Measurements from ENCODE around the gene DNAAF3.

Gene DNAAF3

DNA sequence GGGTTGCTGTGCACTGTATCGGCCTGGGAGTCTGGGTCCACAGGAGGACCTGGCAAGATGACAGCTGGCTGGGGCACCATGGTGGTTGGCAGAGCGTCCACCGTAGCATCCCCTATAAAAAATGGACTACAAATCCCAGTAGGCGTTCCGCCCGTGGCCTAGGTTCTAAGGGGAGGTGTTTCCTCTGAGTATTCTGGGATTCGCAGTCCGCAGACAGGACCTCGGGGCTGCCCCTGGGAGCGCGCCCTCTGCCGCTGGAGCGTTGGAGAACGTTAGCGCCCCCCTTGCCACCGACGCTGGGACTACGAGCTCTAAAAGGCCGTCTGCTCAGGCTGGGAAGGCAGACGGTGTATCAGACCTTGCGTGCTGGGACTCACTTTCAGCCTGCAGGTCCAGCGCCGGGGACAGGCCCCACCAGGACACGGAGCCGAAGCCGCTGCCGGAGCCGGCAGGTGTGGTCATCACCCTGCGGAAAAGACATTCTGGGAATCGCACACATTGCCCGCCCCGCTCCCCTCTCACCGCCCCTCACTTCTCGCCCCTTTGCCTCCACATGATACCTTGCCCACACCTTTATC lies 372 bp downstream of the DNAAF3 start:
- TF ChIP-seq GATA3 (IDR thresholded peaks at IDR 0.05; ENCODE audit: low read depth, low read length), result no peak
- TF ChIP-seq GATA2 (IDR thresholded peaks at IDR 0.05; ENCODE audit: low read depth, low read length), result no peak

DNA sequence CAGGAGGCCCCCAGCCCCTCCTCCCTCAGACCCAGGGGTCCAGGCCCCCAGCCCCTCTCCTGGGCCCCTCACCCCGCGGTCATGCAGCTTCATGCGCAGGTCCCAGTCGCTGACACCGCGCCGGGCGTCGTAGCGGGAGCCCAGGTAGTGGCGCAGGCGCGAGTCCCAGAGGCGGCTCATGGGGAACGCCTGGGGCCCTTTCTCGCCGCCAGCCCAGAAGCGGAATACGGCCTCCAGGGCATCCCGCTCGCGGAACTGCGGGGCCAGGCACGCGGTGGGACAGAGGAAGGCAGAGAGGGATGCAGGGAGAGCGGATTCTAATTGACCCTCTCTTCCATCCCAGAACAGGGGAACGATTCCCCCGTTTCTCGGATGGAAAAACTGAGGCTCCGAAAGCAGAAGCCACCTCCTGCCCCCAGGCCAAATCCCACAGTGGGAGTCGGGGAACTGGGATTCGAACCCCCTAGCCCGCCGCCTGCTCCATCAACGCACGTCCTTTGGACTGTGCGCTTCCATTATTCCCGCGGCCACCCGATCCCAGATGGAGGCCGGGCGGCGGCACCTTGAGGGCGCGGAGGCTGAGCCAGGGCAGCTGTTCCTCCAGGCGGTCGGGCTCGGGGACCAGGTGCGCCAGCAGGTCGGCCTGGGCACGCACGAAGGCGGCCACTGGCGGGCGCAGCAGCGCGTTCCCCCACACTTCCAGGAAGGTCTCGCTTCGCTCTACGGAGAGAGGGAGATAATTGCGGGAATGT lies 4.7 kb downstream of the DNAAF3 start:
- TF ChIP-seq GATA3 (IDR thresholded peaks at IDR 0.05; ENCODE audit: low read depth, low read length) (no peak), GATA2 (IDR thresholded peaks at IDR 0.05; ENCODE audit: low read depth, low read length) (no peak)

DNA sequence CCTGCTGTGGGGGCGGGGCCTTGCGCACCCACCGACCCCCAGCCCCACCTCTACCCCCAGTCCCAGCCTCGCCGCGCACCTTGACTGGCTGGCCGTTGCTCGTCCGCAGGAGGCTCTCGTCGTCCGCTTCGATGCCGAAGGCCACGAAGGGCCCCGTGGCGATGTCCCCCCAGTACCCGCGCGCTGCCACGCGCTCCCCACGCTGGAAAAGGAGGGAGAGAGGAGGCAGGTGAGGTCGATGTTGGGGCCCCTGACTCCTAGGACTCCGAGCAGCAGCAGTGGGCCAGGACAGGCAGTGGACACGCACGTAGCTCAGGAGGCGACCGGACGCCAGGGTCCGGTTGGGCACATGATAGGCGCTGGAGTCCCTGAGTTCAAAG lies 5.4 kb downstream of the DNAAF3 start:
- TF ChIP-seq GATA3 (IDR thresholded peaks at IDR 0.05; ENCODE audit: low read depth, low read length) (no peak), GATA2 (IDR thresholded peaks at IDR 0.05; ENCODE audit: low read depth, low read length) (no peak)

DNA sequence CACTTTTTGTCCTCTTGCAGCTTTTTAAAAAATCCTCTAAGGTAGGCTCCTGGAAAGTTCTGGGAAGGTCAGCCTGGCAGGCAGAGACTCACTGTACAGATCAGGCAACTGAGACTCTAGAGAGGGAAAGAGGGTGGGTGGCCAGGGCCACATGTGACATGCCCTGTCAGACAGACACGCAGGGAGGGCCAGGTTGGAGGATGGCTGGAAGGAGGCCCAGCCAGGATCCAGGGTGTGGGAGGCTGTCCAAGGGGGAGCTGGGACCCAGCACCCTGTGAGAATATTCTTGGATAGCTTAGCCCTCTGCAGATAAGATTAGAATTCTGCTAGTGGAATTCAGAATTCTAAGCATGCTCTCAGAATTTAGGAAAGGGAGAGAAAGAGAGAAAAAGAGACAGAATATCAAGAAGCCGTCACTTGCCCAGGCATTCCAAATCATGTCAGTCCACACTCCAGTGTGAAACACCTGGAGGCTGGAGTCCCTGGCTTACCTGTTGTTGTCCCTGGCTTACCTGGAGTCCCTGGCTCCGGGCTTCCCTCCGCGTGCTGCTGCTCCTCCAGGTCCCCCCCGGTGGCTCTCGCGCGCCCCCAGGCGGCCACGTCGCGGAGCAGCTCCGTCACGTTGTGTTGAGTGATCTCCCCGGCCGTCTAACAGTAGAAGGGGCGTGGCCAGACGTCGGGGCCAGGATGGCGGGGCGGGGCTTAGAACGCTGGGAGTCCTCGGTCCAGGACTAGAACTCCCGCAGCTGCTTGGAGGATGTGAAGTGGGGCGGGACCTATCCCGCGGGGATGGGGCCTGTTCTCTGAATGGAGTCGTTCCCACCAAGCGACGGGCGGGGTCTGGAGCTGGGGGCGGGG lies 6.1 kb downstream of the DNAAF3 start:
- TF ChIP-seq GATA3 (IDR thresholded peaks at IDR 0.05; ENCODE audit: low read depth, low read length) (no peak), GATA2 (IDR thresholded peaks at IDR 0.05; ENCODE audit: low read depth, low read length) (no peak)

DNA sequence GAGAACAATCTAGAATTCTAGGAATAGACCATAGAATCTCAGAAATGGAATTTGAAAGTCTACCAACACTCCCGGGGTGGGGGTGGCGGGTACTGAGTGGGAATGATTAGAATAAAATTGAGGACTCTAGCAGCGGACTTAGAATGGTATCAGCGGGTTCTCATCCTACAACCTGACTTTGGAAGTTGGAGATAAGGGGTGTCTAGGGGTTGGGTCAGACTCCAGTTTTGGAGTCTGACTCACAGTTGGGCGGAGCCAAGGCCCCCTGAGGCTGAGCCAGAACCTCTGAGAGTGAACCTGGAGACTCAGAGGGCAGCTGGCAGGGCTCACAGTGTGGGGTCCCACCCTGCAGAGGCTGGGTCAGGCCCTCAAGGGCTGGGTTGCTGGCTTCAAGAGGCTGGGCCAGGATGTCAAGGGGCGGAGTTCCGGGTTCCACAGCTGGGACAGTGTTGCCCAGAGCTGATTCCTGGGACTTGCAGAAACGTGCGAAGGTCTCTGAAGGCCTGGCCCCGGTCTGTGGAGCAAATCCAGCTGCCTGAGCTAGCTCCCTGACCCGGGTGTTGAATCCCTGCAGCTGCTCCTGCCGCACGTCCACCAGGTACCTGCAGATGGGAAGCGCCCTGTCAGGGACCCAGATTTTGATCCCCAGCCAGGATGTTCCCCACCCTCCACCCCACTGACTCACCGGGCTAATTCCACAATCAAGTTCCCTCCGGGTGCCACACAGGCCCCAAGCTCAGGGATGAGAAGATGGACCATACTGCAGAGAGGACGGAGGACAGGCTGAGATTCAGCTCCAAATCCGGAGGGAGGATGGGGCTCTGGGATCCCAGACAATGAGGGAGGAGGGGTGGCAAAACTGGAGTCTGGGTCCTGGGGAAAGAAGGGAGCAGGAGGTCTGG lies 7.3 kb downstream of the DNAAF3 start:
- TF ChIP-seq GATA2 (IDR thresholded peaks at IDR 0.05; ENCODE audit: low read depth, low read length) (no peak), GATA3 (IDR thresholded peaks at IDR 0.05; ENCODE audit: low read depth, low read length) (no peak)

DNA sequence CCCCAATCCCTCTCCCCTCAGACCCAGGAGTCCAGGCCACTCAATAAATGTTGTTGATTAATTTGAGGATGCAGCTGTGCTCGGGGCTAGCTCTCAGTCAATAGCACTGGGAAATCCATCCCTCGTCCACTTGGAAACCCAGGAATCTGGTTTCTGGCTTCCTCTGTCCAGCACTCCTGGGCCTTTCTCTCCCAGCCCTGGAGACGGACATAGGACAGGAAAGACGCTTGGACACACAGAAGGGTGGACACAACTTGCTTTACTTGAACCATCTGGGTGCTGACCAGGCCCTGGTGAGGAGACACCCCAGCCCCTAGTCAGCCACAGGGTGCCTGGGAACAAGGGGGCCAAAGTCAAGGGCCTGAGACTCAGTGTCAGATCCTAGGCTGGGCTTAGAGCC lies 8.0 kb downstream of the DNAAF3 start:
- TF ChIP-seq GATA2 (IDR thresholded peaks at IDR 0.05; ENCODE audit: low read depth, low read length), result no peak
- TF ChIP-seq GATA3 (IDR thresholded peaks at IDR 0.05; ENCODE audit: low read depth, low read length), result no peak

DNA sequence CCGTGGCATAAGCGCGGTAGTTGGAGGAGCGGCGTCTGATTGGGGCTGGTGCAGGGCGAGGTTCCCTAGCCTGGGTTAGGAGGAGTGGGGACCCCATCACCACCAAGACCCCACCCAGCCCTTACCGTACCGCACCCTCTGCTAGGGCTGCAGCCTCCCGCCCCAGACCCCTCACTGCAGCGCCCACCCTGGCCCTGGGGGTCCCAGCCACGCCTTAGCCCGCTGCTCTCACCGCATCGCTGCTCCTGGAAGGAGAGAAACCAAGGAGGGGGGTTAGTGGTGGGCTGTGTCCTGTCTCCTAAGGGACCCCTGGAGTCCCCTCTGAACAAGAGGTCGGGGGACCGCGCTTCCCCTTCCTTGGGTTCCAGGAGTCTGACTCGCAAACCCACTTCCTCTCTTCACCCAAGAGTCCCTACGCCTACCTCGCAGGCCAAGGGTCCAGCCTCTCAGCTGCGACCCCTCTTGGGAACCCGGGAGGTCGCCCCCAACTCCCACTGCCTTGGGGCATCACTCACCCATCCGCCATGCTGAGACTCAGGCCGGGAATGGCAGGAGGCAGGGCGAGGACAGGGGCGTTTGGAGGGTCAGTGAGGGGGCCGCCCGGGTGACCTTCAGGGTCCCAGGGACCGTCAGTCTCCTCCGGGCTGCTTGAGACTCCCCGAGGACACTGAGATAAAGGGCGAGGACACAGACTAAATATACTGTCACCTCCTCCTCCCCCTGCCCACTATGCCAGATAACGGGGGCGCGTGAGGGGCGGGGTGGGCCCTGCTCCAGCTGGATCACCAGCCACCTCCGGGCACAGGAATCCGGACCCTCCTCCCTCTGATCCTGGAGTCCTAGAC lies 9.1 kb downstream of the DNAAF3 start, which contains the start of gene TNNI3:
TNNI3 (minus strand) TSS at position 669 of the 845 bp plus-strand sequence; CDS start at position 526, 143 bp downstream.
- TF ChIP-seq GATA2 (IDR thresholded peaks at IDR 0.05; ENCODE audit: low read depth, low read length), result no peak
- TF ChIP-seq GATA3 (IDR thresholded peaks at IDR 0.05; ENCODE audit: low read depth, low read length), result no peak

DNA sequence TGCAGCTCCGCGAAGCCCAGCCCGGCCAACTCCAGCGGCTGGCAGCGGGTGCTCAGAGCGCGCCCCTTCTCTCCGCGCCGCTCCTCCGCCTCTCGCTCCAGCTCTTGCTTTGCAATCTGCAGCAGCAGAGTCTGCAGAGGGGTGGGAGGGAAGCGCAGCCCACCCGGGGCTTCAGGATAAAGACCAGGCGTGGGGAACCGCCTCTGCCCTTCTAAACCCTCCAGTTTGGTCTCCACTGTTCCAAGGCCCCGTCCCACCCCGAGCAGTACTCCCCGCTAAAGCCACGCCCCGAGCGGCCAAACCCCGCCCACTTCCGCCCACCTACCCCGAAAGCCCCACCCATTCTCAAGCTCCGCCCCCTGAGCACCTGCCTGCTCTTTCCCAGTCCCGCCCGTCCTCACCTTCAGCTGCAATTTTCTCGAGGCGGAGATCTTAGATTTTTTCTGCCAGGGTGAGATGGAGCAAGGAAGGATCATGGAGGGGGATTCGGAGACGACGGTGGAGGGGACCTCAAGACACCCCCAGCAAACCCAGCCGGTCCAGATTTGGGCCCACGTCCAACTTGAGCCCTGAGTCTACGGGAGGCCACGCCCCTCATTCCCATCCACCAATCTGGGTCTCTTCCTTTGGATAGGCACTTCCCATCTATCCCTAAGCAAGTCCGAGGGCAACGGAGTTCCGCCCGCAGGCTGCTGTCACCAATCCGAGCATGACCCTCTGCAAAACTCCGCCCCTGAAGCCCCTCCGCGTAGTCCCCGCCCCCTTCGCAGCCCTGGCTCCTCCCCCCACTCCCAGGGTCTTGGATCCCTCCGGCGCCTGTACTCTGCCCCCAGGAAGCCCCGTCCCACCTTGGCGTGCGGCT lies 10.0 kb downstream of the DNAAF3 start:
- no peak for TF ChIP-seq GATA3 (IDR thresholded peaks at IDR 0.05; ENCODE audit: low read depth, low read length)
- TF ChIP-seq GATA2 (IDR thresholded peaks at IDR 0.05; ENCODE audit: low read depth, low read length), result no peak

DNA sequence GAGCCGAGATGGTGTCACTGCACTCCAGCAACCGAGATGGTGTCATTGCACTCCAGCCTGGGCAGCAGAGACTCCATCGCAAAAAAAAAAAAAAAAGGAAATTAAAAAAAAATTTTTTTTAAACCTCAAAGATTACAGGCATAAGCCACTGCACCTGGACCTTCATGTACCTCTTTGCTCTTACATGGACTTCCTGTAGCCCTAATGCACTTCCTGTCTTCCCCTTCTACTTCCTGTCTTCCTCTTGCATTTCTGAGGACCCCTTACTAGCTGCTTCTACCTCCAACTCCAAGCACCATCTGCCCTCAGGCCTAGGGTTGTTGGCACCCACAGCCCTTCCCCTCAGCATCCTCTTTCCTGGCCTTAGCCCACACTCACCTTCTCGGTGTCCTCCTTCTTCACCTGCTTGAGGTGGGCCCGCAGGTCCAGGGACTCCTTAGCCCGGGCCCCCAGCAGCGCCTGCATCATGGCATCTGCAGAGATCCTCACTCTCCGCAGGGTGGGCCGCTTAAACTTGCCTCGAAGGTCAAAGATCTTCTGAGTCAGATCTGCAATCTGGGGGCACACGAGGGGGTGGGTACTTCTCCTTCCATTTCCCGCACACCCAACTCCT lies 12.7 kb downstream of the DNAAF3 start:
- TF ChIP-seq GATA2 (IDR thresholded peaks at IDR 0.05; ENCODE audit: low read depth, low read length), result no peak
- TF ChIP-seq GATA3 (IDR thresholded peaks at IDR 0.05; ENCODE audit: low read depth, low read length), result no peak

DNA sequence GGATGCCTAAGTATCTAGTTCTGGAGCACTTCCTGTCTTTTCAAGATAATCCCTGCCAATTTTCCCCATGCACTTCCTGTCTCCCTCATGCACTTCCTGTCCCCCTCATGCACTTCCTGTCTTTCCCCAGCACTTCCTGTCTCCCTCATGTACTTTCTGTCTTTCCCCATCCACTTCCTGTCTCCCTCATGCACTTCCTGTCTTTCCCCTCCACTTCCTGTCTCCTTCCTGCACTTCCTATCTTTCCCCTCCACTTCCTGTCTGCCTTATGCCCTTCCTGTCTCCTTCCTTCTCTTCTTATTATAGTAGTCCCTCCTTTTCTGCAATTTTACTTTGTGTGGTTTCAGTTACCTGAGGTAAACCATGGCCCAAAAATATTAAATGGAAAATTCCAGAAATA lies 14.4 kb downstream of the DNAAF3 start:
- TF ChIP-seq GATA3 (IDR thresholded peaks at IDR 0.05; ENCODE audit: low read depth, low read length), result no peak
- no peak for TF ChIP-seq GATA2 (IDR thresholded peaks at IDR 0.05; ENCODE audit: low read depth, low read length)

Data from SH-SY5Y (cell line).